ENCODE measurements around the gene FKBP9. TPM values are rescaled to one million over a fixed set of nuclear protein-coding genes. Genes with fewer than 3 reads are reported as not detected.

Gene FKBP9, protein sequence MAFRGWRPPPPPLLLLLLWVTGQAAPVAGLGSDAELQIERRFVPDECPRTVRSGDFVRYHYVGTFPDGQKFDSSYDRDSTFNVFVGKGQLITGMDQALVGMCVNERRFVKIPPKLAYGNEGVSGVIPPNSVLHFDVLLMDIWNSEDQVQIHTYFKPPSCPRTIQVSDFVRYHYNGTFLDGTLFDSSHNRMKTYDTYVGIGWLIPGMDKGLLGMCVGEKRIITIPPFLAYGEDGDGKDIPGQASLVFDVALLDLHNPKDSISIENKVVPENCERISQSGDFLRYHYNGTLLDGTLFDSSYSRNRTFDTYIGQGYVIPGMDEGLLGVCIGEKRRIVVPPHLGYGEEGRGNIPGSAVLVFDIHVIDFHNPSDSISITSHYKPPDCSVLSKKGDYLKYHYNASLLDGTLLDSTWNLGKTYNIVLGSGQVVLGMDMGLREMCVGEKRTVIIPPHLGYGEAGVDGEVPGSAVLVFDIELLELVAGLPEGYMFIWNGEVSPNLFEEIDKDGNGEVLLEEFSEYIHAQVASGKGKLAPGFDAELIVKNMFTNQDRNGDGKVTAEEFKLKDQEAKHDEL
- total RNA-seq, result 147 and 150 TPM in 2 replicates

DNA sequence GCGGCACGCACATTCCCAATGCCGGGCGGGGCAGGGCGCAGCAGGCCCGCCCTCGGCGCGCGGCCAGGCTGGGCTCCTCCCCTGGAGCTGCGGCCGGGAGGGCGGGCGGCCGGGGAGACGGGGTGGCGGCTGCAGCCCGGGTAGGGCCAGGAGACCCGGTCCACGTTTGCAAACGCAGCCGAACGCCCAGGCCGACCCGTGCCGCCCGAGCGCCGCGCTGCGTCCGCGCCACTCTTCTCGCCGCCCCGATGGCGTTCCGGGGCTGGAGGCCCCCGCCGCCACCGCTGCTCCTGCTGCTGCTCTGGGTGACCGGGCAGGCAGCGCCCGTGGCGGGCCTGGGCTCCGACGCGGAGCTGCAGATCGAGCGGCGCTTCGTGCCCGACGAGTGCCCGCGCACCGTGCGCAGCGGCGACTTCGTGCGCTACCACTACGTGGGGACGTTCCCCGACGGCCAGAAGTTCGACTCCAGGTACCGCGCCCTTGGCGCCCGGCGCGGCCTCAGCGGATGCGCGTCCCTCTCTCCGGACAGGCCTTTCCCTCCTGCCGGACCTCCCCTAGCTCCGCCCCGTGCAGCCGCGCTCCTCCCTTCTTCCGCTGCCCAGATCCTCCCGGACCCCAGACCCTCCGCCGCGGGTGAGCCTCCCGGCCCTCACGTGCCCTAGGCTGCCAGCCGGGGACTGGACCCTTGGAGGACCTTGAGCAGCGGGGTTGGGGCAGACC lies at the start of gene FKBP9:
Gene FKBP9, plus strand, starts transcription at position 115 of the 720 bp plus-strand sequence. Its CDS starts 134 bp downstream, at position 249.

Other genes starting within 250 kb of the FKBP9 start
- gene KBTBD2, start 65.7 kb upstream of the FKBP9 start, total RNA-seq, result 14.4 and 22.5 TPM in 2 replicates
- 15.2 and 22.8 TPM in 2 replicates for gene NT5C3A, start 105.3 kb downstream of the FKBP9 start, total RNA-seq
- gene RP9, start 152.0 kb downstream of the FKBP9 start, total RNA-seq, result 4.6 and 8.3 TPM in 2 replicates
- gene BBS9, start 172.1 kb downstream of the FKBP9 start, total RNA-seq, result 14.5 and 19.6 TPM in 2 replicates